ENCODE results near the gene ILRUN.
"Not testable (repeated sequence)": the region's sequence is repeated elsewhere in the genome, so short reads cannot be mapped to it uniquely, and the experiment has no call there.

Gene ILRUN

GRCh38 chr6:34722451-34722850 is 25.9 kb upstream of the ILRUN start:
- FAIRE-seq (no peak), DNase-seq (ENCODE audit: insufficient read length) (no peak)
- TF ChIP-seq POLR2A (IDR thresholded peaks at IDR 0.05; ENCODE audit: low read depth, low read length) (no peak), TAF1 (IDR thresholded peaks at IDR 0.05; ENCODE audit: borderline replicate concordance, low read depth, low read length) (no peak), POLR2AphosphoS5 (IDR thresholded peaks at IDR 0.05; ENCODE audit: low read depth, low read length) (no peak)

GRCh38 chr6:34720160-34720559 is 23.6 kb upstream of the ILRUN start:
- not testable (repeated sequence) for DNase-seq (ENCODE audit: insufficient read length)

GRCh38 chr6:34719646-34720045 is 23.1 kb upstream of the ILRUN start:
- FAIRE-seq; DNase-seq (ENCODE audit: insufficient read length): not testable (repeated sequence)

More at GRCh38 chr6:34720160-34720559, 23.6 kb upstream of the ILRUN start:
- not testable (repeated sequence) for FAIRE-seq

GRCh38 chr6:34718976-34719375 is 22.4 kb upstream of the ILRUN start:
- no peak for FAIRE-seq
- no peak for DNase-seq (ENCODE audit: insufficient read length)
- TF ChIP-seq TAF1 (IDR thresholded peaks at IDR 0.05; ENCODE audit: borderline replicate concordance, low read depth, low read length) (no peak), POLR2A (IDR thresholded peaks at IDR 0.05; ENCODE audit: low read depth, low read length) (no peak), POLR2AphosphoS5 (IDR thresholded peaks at IDR 0.05; ENCODE audit: low read depth, low read length) (no peak)

- no peak for DNase-seq (ENCODE audit: insufficient read length)
- no peak for TF ChIP-seq POLR2A (IDR thresholded peaks at IDR 0.05; ENCODE audit: low read depth, low read length)
- no peak for TF ChIP-seq TAF1 (IDR thresholded peaks at IDR 0.05; ENCODE audit: borderline replicate concordance, low read depth, low read length)
- TF ChIP-seq POLR2AphosphoS5 (IDR thresholded peaks at IDR 0.05; ENCODE audit: low read depth, low read length): no peak
- FAIRE-seq: no peak
Measured at GRCh38 chr6:34717466-34717865, 20.9 kb upstream of the ILRUN start.

- DNase-seq (ENCODE audit: insufficient read length) (no peak), FAIRE-seq (no peak)
- TF ChIP-seq POLR2AphosphoS5 (IDR thresholded peaks at IDR 0.05; ENCODE audit: low read depth, low read length) (no peak), TAF1 (IDR thresholded peaks at IDR 0.05; ENCODE audit: borderline replicate concordance, low read depth, low read length) (no peak), POLR2A (IDR thresholded peaks at IDR 0.05; ENCODE audit: low read depth, low read length) (no peak)
Measured at GRCh38 chr6:34714663-34715062, 18.1 kb upstream of the ILRUN start.

GRCh38 chr6:34712881-34713280 is 16.3 kb upstream of the ILRUN start:
- not testable (repeated sequence) for FAIRE-seq; DNase-seq (ENCODE audit: insufficient read length)

- DNase-seq (ENCODE audit: insufficient read length) (no peak), FAIRE-seq (no peak)
- TF ChIP-seq TAF1 (IDR thresholded peaks at IDR 0.05; ENCODE audit: borderline replicate concordance, low read depth, low read length) (no peak), POLR2A (IDR thresholded peaks at IDR 0.05; ENCODE audit: low read depth, low read length) (no peak), POLR2AphosphoS5 (IDR thresholded peaks at IDR 0.05; ENCODE audit: low read depth, low read length) (no peak)
Measured at GRCh38 chr6:34709386-34709785, 12.8 kb upstream of the ILRUN start.

- FAIRE-seq (no peak), DNase-seq (ENCODE audit: insufficient read length) (no peak)
- TF ChIP-seq POLR2AphosphoS5 (IDR thresholded peaks at IDR 0.05; ENCODE audit: low read depth, low read length) (no peak), POLR2A (IDR thresholded peaks at IDR 0.05; ENCODE audit: low read depth, low read length) (no peak), TAF1 (IDR thresholded peaks at IDR 0.05; ENCODE audit: borderline replicate concordance, low read depth, low read length) (no peak)
Measured at GRCh38 chr6:34705241-34705640, 8.7 kb upstream of the ILRUN start.

GRCh38 chr6:34701199-34701598 is 4.6 kb upstream of the ILRUN start:
- FAIRE-seq: no peak
- DNase-seq (ENCODE audit: insufficient read length): no peak
- TF ChIP-seq POLR2A (IDR thresholded peaks at IDR 0.05; ENCODE audit: low read depth, low read length): no peak
- TF ChIP-seq TAF1 (IDR thresholded peaks at IDR 0.05; ENCODE audit: borderline replicate concordance, low read depth, low read length): no peak
- no peak for TF ChIP-seq POLR2AphosphoS5 (IDR thresholded peaks at IDR 0.05; ENCODE audit: low read depth, low read length)

- no peak for FAIRE-seq
- TF ChIP-seq POLR2A (IDR thresholded peaks at IDR 0.05; ENCODE audit: low read depth, low read length) (no peak), POLR2AphosphoS5 (IDR thresholded peaks at IDR 0.05; ENCODE audit: low read depth, low read length) (no peak), TAF1 (IDR thresholded peaks at IDR 0.05; ENCODE audit: borderline replicate concordance, low read depth, low read length) (no peak)
- DNase-seq (ENCODE audit: insufficient read length): no peak
Measured at GRCh38 chr6:34697904-34698559, 1.5 kb upstream of the ILRUN start.

GRCh38 chr6:34697544-34697836 is 923 bp upstream of the ILRUN start:
- no peak for TF ChIP-seq POLR2AphosphoS5 (IDR thresholded peaks at IDR 0.05; ENCODE audit: low read depth, low read length)
- TF ChIP-seq TAF1 (IDR thresholded peaks at IDR 0.05; ENCODE audit: borderline replicate concordance, low read depth, low read length): no peak
- no peak for TF ChIP-seq POLR2A (IDR thresholded peaks at IDR 0.05; ENCODE audit: low read depth, low read length)
- DNase-seq (ENCODE audit: insufficient read length): no peak
- no peak for FAIRE-seq

GRCh38 chr6:34696189-34696738 is 303 bp downstream of the ILRUN start:
- FAIRE-seq: no peak
- DNase-seq (ENCODE audit: insufficient read length): no peak
- TF ChIP-seq POLR2A (IDR thresholded peaks at IDR 0.05; ENCODE audit: low read depth, low read length) (no peak), POLR2AphosphoS5 (IDR thresholded peaks at IDR 0.05; ENCODE audit: low read depth, low read length) (no peak), TAF1 (IDR thresholded peaks at IDR 0.05; ENCODE audit: borderline replicate concordance, low read depth, low read length) (no peak)

Measured in GM12892 (cell line).